GM19193 (cell line): ENCODE data around the gene ASAP3.

Experiments
- POLR2A ChIP-seq: IDR thresholded peaks from 4 replicates; pipeline ENCODE4 v1.6.1; 2011; ENCODE audit not compliant: insufficient read depth, insufficient read length; ENCODE audit errors: extremely low read depth

ASAP3 gene

GRCh38 chr1:23524716-23525401 lies 40.9 kb upstream of the ASAP3 start:
- TF ChIP-seq POLR2A = no peak

GRCh38 chr1:23524163-23524562 lies 40.2 kb upstream of the ASAP3 start:
- TF ChIP-seq POLR2A = no peak

- no peak for TF ChIP-seq POLR2A
Observed at GRCh38 chr1:23522244-23522982, 38.4 kb upstream of the ASAP3 start.

GRCh38 chr1:23521588-23521987 lies 37.6 kb upstream of the ASAP3 start:
- TF ChIP-seq POLR2A = no peak

- TF ChIP-seq POLR2A = no peak
Observed at GRCh38 chr1:23517581-23517980, 33.6 kb upstream of the ASAP3 start.

GRCh38 chr1:23515905-23516304 lies 31.9 kb upstream of the ASAP3 start:
- TF ChIP-seq POLR2A = no peak

GRCh38 chr1:23514111-23514679 lies 30.2 kb upstream of the ASAP3 start:
- TF ChIP-seq POLR2A = no peak

- TF ChIP-seq POLR2A = no peak
Observed at GRCh38 chr1:23509896-23510295, 25.9 kb upstream of the ASAP3 start.

GRCh38 chr1:23506376-23507107 lies 22.6 kb upstream of the ASAP3 start:
- no peak for TF ChIP-seq POLR2A

- no peak for TF ChIP-seq POLR2A
Observed at GRCh38 chr1:23505851-23506250, 21.9 kb upstream of the ASAP3 start.

GRCh38 chr1:23502951-23503350 lies 19.0 kb upstream of the ASAP3 start:
- no peak for TF ChIP-seq POLR2A

GRCh38 chr1:23500466-23500865 lies 16.5 kb upstream of the ASAP3 start:
- TF ChIP-seq POLR2A = no peak

- no peak for TF ChIP-seq POLR2A
Observed at GRCh38 chr1:23497777-23498439, 13.9 kb upstream of the ASAP3 start.

- TF ChIP-seq POLR2A = no peak
Observed at GRCh38 chr1:23496490-23497181, 12.7 kb upstream of the ASAP3 start.
